Measurements from ENCODE around the gene CDK5RAP3.

Gene CDK5RAP3

DNA sequence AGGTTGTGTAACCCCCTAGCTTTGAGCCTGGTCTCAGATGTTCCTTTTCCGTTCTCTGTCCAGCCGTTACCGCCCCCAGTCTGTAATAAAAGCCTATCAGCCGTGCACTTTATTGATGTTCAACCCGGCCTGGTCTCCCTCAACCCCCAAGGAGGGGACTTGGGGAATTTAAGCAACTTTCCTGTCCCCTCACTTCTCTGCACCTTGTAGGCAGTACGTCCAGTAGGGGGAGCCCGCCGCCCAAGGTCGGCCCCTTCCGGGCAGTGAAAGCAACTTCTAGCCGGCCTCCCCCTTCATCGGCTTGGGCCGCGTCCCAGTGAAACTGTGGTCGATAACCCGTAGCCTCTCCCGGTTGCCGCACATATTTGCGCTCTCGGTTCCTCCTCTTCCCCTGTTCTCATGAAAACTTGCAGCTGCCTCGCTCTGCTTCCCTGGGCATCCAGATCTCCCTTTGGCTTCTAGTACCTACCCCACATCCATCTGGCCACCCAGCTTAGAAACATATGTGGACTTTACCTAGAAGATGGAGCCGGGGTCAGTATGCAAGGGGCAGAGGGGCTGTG is 21.6 kb upstream of the CDK5RAP3 start (continued):
- TF ChIP-seq, protein P1, sequence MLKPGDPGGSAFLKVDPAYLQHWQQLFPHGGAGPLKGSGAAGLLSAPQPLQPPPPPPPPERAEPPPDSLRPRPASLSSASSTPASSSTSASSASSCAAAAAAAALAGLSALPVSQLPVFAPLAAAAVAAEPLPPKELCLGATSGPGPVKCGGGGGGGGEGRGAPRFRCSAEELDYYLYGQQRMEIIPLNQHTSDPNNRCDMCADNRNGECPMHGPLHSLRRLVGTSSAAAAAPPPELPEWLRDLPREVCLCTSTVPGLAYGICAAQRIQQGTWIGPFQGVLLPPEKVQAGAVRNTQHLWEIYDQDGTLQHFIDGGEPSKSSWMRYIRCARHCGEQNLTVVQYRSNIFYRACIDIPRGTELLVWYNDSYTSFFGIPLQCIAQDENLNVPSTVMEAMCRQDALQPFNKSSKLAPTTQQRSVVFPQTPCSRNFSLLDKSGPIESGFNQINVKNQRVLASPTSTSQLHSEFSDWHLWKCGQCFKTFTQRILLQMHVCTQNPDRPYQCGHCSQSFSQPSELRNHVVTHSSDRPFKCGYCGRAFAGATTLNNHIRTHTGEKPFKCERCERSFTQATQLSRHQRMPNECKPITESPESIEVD (tag by site-specific recombination; IDR thresholded peaks at IDR 0.05), result no peak
- TF ChIP-seq ZBTB8A (tag by site-specific recombination; IDR thresholded peaks at IDR 0.05), result no peak
- TF ChIP-seq, protein P2, sequence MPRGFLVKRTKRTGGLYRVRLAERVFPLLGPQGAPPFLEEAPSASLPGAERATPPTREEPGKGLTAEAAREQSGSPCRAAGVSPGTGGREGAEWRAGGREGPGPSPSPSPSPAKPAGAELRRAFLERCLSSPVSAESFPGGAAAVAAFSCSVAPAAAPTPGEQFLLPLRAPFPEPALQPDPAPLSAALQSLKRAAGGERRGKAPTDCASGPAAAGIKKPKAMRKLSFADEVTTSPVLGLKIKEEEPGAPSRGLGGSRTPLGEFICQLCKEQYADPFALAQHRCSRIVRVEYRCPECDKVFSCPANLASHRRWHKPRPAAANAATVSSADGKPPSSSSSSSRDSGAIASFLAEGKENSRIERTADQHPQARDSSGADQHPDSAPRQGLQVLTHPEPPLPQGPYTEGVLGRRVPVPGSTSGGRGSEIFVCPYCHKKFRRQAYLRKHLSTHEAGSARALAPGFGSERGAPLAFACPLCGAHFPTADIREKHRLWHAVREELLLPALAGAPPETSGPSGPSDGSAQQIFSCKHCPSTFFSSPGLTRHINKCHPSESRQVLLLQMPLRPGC (tag by site-specific recombination; IDR thresholded peaks at IDR 0.05), result no peak
- no peak for TF ChIP-seq ZNF670 (tag by site-specific recombination; IDR thresholded peaks at IDR 0.05; ENCODE audit: low read depth)
- no peak for TF ChIP-seq ZNF23 (tag by site-specific recombination; IDR thresholded peaks at IDR 0.05; ENCODE audit: borderline replicate concordance)
- TF ChIP-seq ZNF157 (tag by site-specific recombination; IDR thresholded peaks at IDR 0.05), result no peak
- TF ChIP-seq ZNF555 (tag by site-specific recombination; conservative IDR thresholded peaks at IDR 0.05), result no peak
- no peak for TF ChIP-seq ZNF140 (tag by site-specific recombination; IDR thresholded peaks at IDR 0.05)
- TF ChIP-seq KLF7 (tag by site-specific recombination; IDR thresholded peaks at IDR 0.05; ENCODE audit: borderline replicate concordance), result no peak
- peak; percentile 62; the same call in 1 of the 2 replicates for TF ChIP-seq ZSCAN30 (tag by site-specific recombination; IDR thresholded peaks at IDR 0.05)
- TF ChIP-seq BCL11B (tag by site-specific recombination; IDR thresholded peaks at IDR 0.05; ENCODE audit: low read depth), result 0 out of 2 replicates have a peak, but pooled peaks have one; percentile 32
- 0 out of 2 replicates have a peak, but pooled peaks have one; percentile 58 for TF ChIP-seq ZNF10 (tag by site-specific recombination; IDR thresholded peaks at IDR 0.05)
- TF ChIP-seq, protein P3, sequence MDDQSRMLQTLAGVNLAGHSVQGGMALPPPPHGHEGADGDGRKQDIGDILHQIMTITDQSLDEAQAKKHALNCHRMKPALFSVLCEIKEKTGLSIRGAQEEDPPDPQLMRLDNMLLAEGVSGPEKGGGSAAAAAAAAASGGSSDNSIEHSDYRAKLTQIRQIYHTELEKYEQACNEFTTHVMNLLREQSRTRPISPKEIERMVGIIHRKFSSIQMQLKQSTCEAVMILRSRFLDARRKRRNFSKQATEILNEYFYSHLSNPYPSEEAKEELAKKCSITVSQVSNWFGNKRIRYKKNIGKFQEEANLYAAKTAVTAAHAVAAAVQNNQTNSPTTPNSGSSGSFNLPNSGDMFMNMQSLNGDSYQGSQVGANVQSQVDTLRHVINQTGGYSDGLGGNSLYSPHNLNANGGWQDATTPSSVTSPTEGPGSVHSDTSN (CRISPR knock-in tag; IDR thresholded peaks at IDR 0.05), result no peak
- no peak for TF ChIP-seq ZNF571 (tag by site-specific recombination; IDR thresholded peaks at IDR 0.05)
- TF ChIP-seq ZNF664 (tag by site-specific recombination; IDR thresholded peaks at IDR 0.05), result no peak
- TF ChIP-seq, protein P4, sequence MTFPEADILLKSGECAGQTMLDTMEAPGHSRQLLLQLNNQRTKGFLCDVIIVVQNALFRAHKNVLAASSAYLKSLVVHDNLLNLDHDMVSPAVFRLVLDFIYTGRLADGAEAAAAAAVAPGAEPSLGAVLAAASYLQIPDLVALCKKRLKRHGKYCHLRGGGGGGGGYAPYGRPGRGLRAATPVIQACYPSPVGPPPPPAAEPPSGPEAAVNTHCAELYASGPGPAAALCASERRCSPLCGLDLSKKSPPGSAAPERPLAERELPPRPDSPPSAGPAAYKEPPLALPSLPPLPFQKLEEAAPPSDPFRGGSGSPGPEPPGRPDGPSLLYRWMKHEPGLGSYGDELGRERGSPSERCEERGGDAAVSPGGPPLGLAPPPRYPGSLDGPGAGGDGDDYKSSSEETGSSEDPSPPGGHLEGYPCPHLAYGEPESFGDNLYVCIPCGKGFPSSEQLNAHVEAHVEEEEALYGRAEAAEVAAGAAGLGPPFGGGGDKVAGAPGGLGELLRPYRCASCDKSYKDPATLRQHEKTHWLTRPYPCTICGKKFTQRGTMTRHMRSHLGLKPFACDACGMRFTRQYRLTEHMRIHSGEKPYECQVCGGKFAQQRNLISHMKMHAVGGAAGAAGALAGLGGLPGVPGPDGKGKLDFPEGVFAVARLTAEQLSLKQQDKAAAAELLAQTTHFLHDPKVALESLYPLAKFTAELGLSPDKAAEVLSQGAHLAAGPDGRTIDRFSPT (tag by site-specific recombination; IDR thresholded peaks at IDR 0.05), result no peak
- 0 out of 2 replicates have a peak, but pooled peaks have one; percentile 69 for TF ChIP-seq ZNF2 (tag by site-specific recombination; IDR thresholded peaks at IDR 0.05)

DNA sequence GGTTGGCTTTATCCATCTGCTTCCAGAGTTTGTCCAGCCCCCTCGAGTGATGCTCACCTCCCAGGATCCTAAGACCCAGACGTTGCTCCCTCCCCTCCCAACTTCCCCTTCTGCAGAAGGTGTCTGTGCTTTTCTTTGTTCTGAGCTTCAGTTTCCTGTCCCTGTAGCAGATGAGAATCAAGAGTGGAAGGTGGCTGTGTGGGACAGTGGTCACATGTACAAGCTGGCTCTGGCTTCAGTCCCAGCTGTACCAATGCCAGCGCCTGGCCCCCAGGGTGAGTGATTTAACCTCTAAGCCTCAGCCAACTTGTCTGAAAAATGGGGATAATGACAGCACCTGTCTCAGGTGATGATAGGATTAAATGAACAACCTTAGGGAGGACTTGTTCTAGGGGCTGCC is 21.0 kb upstream of the CDK5RAP3 start:
- ChIA-PET CTCF (interaction anchor here (0.6 to 22.4 kb wide), 26 partner anchors 8 to 651 kb away, joined by 3 to 592 read pairs (median 6); partner anchors contain the start of genes CDK5RAP3, PNPO, PRR15L and SCRN2), POLR2A (interaction anchor here (1.1 to 4.0 kb wide), 5 partner anchors 9 to 119 kb away, joined by 3 to 24 read pairs (median 7); partner anchors contain the start of genes CDK5RAP3, LRRC46, MRPL10 and PNPO)
- H3K9me3 ChIP-seq (ENCODE audit: control insufficient read depth, insufficient read depth, low read depth, low read length), result no peaks in the 10 kb centered on the region
- H3K4me3 ChIP-seq (ENCODE audit: low read depth, low read length), result no peak overlapping the region
- TF ChIP-seq, protein P2 (tag by site-specific recombination; IDR thresholded peaks at IDR 0.05), result no peak
- TF ChIP-seq ZNF626 (tag by site-specific recombination; IDR thresholded peaks at IDR 0.05), result no peak
- TF ChIP-seq, protein P1 (tag by site-specific recombination; IDR thresholded peaks at IDR 0.05), result no peak
- TF ChIP-seq ZNF416 (tag by site-specific recombination; IDR thresholded peaks at IDR 0.05), result no peak
- no peak for TF ChIP-seq ZBTB7A (tag by site-specific recombination; IDR thresholded peaks at IDR 0.05; ENCODE audit: low read depth)
- H3K4me1 ChIP-seq (ENCODE audit: control insufficient read depth, insufficient read depth, low read length), result no peaks in the 10 kb centered on the region
- H3K36me3 ChIP-seq (ENCODE audit: control insufficient read depth in 2 of 2, insufficient read depth in 1 of 2, low read length in 2 of 2), result peaks cover 6 to 72% of the 10 kb centered on the region in 2 experiments; a peak in 2 of 3 replicates
- H3K27ac ChIP-seq (ENCODE audit: extremely low read depth, low read depth, low read length), result no peak overlapping the region
